ENCODE measurements around the gene DPT.
"Not testable (repeated sequence)": the region's sequence is repeated elsewhere in the genome, so short reads cannot be mapped to it uniquely, and the experiment has no call there.

The DPT gene

DNA sequence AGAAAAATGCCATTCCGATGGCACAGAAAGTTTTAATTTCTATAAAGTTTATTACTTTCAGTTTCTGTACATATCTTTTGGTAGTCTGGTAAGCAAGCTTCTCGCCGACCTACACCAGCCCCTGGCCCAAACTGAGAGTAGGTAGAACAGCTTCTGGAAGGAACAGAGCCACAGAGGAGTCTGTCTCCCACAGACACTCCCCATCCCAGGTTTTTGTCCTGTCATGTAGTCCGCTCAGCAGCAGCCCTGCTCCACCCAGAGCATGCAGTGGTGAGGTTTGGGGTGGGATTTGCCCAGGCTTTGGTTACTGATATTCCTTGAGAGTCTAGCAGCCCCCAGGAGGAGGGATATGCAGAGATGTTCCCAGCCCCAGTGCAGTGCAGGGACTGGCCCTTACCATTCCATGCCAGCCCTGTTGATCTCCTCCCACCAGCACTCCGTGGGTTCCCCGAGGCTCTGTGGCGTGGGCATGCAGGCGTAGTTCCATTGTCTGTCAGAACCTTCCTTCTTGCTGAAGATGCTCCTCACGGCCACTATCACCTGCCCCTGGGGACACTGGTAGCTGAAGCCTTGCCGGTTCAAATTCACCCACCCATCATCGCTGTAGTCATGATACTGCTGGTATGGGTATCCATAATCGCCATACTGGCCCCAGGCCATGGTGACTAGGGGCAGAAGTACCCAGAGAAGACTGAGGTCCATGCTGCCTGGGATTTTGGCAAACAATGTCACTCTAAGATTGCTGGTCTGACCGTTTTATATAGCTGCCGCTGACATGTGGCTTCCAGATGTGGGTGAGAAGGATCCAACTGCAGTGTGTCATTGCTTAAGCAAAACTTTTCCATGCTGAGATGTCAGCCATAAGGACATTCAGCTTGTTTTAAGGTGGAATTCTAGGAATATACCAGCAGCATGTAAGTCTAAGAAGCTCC is at the start of gene DPT:
Gene DPT, minus strand, starts transcription at position 734 of the 932 bp plus-strand sequence. Its CDS starts 32 bp downstream, at position 702.
- DNase-seq = no peak

DNA sequence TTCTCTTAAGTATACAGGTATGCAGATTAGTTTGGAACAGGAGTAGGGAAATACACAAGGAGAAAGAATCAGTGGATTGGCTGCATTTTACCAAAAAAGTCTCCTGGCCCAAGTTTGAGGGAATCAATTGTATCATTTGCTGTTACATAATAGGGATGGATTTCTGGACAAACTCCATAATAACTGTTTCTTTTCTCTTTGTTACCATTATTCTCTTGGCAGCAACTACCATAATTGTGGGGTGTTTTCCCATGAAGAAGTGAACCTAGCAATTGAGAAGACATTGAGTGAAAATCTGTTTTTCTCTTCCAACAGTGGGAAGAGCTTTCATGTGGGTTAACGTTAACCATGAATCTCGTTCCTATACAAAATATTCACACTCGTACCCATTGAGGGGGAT is 46.4 kb upstream of the DPT start:
- no peak for DNase-seq

DNA sequence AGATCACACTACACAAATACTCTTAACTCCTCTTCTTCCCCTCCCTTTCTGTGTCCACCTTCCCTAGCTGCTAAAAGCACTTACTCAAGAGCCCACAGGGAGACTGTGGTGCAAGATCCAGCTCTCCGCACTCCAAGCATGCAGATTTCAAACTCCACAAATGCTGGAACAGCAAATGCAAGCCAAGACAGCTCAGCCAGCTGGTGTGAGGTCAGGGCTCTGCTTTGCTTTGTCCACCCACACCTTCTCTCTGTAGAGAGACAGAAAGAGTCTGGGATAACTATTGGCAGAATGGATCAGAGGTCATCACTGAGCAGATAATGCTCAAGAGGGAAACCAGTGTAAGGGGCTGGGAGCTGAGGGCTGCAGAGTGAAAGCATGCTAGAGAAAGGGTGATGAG is 45.2 kb upstream of the DPT start:
- no peak for DNase-seq

DNA sequence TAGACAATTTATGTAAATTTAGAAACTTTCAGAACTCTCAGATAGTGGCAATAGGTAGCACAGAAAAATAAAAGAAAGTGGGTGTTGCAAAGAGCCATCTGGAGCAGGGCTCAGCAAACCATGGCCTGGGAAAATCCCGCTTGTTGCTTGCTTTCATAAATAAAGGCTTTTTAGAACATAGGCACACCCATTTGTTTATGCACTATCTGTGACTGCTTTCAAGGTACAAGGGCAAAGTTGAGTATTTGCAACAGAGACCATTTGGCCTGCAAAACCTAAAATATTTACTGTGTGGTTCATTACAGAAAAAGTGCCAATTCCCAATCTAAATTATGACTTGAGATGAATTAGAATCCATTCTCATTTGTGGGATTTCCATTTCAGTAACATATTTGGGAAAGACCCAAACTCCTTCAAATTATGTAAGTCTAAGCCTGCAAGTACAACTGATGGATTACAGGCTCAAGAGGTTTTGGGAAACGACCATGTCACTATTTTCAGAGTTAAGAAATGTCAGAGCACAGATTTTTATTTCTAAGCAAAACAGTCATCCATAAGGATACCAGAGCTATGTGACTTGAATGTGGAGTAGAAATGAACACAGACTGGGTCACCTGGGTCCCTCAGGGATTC is 43.5 kb upstream of the DPT start:
- DNase-seq = no peak

DNA sequence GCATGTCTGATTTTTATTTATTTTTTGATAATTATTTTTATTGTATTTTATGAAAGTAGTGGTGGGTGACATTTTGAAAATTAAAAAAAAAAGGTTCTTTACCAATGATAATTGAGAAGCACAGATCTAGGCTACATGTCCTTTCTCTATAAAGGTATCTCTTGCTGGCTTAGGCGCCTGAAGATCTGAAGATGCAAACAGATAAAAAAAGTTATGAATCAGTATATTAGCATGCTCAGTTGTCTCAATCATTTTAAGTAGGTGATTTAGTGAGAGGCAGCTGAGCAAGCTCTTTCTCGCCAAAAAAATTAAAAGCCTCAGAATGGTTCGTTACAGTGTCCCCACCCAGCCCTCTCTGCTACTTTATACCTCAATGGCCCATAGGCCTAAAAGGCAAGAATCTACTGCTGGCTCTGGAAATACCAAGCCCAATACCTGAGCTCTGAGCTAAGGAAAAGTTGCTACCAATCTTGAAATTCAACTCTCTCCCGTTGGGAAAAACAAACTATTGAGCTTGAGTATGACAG is 42.2 kb upstream of the DPT start:
- DNase-seq = no peak

DNA sequence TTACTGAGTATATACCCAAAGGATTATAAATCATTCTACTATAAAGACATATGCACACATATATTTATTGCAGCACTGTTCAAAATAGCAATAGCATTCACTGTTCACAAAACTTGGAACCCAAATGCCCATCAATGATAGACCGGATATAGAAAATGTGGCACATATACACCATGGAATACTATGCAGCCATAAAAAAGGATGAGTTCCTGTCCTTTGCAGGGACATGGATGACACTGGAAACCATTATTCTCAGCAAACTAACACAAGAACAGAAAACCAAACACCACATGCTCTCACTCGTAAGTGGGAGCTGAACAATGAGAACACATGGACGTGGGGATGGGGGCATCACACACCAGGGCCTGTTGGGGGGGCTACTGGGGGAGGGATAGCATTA is 40.9 kb upstream of the DPT start:
- not testable (repeated sequence) for DNase-seq

DNA sequence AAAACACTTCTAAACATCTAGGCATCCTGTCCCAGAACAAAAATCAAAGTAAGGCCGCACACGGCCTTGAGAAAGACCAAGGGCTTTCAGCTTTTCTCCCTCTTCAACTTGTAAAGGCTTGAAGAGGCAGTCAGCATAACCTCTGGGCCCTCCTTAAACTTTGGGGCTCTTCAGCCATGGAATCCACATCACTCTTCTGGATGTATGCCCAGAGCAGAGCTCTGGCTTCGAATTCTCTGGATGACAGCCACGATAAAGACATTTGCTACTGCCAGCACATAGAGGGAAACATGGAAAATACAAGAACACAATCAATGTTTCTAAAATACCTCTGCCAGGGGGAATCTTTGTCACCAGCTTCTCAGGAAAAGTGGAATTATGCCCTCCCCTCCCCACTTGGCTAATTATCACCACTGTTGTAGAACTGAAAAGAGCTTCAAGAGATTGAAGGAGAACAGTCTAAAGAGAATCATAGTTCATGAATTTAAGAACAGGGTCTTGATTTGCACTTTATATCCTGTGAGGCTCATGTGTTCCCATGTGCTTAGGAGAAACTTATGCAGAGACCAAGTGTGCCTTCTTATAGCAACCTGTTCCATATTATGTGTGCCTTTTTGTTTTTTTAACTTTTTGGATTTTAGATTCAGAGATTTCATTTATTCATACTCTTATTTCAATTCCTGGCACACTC is 39.0 kb upstream of the DPT start:
- no peak for DNase-seq

DNA sequence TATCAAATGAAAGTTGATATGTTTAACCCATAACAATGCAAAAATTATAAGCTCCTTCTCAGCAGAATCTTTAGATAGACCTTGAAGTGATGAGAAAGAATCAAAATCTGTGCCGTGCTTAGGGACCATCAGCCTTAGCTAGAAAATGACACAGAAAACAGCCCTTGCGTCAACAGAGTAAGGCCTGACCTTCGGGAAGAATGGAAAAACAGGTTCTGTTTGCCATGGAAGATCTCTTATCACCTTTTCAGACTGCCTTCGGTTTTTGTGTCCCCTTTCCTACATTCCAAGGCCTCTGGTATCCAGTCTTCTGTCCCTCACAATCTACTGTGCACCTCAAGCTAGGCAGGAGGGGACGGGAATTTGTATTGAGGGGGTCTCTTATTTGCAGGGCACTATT is 37.6 kb upstream of the DPT start:
- DNase-seq = no peak

DNA sequence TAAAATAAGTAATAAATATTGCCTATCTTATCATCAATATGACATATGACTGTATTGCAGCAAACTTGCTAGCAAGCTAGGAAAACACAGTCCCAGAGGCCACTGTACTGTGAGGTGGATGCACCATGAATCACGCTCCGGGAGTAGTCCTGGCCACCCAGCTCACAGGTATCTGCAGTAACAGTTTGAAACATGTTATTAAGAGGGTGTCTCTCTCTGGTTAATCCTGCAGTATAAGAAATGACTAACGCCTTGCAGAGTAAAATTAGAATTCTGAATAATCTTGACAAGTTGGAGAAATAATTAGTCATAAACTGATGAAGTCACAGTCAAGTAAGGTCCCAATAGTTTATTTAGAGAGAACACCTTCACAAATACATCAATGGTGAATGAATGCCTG is 34.0 kb upstream of the DPT start:
- no peak for DNase-seq

DNA sequence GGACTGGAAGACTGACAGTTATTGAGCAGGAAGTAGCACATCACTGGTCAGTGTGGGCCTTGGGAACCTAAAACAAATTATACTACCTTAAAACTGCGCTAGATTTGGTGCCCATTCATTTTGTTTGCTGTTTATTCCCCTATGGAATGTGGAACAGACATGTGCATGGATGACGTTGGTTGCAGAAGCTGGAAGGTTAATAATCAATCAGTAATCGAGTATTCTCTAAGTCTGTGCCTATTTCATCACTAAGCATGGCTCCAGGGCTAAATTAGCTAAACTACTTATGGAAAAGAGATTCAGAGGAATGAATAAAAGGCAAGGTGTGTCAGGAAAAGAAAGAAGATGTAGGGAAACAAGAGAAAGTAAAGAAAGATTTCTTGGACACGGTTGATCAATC is 33.5 kb upstream of the DPT start:
- no peak for DNase-seq

DNA sequence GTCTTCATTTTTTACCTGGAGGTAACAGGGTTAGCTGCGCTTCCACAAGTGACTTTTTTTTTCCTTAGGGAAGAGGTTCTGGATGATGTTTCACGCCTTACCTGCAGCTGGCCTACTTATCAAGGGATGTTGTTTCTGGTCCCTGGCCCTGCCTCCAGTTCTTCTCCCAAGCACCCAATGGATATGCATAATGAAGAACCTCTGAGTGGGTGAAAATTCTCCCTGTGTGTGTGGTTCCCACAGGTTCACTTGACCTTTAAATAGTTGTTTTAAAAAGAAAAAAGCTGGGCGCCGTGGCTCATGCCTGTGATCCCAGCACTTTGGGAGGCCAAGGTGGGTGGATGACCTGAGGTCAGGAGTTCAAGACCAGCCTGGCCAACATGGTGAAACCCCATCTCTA is 31.8 kb upstream of the DPT start:
- DNase-seq = no peak

DNA sequence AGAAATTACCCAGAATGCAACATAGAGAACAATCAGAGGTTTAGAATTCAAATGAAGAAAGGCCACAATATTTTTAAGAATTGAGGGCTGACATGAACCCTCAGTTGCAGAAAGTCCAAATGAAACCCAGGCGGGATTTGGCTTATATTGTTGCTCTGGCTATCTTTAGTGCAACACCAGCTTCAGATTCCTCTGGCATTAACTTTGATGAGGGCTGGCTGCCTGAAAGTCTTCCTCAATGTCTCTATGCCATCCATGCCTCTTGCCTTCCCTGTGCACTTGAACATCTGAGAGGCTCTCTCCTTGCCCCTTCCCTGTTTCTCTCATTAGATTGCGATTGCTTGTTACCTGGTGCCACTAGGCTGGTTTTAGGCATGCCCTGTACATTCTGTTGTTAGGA is 31.2 kb upstream of the DPT start:
- no peak for DNase-seq

DNA sequence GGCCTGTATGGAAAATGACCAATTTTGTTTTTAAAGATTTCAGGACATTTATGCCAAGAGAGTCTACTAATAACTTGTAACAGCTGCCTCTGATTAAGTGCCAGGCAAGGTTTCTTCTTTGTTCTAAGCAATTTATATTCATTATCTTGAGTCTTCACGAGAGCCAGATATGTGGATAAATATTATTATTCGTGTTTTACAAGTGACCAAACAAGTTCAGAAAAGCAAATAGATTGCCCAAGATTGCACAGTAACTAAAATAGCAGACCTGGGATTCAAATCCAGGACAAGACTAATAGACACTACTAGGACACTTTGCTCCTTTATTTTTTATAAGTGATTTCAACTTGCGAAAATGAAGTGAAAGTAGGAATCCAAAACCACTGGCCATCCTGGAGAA is 30.1 kb upstream of the DPT start:
- no peak for DNase-seq

DNA sequence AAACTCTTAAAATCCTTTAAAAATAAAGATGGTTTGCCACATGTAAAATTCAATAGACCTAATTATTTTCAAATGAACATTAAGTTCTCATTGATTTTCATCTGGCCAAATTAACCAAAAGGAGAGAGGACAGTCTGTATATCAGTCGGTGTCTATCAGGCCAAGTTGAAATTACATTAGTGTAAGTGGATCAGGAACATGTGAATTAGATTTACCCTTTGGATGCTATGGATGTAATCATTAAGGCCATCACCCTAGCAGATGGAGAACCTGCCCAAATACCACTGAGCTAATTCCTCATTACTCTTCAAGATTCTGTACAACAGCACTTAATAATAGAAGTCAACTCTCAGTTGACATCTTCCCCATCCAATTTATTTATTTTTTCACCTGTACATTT is 29.5 kb upstream of the DPT start:
- DNase-seq = no peak

DNA sequence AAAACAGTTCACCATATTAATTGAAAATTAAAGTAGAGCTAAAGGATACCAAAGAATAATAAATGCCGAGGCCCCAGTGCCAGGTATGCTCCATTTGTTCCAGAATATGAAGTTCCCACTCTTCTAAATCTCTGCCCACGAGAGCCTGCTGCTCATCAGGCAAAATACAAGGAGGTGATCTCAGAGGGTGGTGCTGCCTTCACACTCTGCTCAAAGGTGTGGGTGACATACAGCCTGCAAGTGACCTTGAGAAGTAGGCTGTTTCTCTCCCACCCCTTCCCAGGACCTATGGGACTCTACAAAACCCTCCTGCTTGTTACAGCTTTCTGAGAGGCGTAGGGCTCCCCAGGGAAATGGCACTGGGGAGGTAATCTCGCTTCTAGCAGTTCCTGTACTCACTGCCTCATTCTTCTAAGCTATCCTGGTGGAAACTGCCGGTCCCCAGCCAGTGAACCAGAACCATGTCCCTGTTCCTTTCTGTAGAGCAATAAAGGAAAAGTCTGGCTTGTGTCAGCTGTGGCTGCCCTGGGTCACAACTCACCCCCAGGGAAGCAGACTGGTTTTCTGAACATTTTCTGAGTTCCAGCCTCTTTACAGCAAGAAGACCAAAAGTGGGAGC is 26.9 kb upstream of the DPT start:
- no peak for DNase-seq

DNA sequence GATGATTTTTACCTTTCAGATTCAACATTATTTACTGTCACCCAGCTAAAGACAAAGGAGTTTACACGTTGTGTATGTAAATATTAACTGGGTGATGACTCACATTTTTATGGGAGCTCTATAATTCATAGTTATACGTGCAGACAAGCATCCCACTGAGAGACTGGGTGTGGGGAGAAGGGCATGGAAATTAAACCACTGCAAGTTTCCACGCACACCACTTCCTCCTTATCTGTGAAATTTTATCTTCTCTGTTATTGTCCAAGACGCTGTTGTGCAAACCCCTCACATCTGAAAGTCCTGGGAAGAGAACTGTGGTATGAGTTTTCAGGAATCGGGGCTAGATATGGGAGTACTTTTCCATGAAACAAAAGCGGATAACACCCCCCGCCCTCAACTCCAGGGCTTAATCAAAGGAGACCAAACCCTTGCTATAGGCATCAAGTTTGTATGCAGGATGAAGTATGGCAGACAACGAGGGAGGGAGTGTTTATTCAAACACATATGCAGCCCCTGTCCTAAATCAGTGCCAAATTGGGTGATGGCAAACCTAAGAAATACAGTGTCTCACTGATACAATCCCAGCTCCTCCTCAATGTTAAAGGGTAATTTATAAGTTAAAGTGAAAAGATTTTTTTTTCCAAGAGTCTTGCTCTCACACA is 23.3 kb upstream of the DPT start:
- no peak for DNase-seq

DNA sequence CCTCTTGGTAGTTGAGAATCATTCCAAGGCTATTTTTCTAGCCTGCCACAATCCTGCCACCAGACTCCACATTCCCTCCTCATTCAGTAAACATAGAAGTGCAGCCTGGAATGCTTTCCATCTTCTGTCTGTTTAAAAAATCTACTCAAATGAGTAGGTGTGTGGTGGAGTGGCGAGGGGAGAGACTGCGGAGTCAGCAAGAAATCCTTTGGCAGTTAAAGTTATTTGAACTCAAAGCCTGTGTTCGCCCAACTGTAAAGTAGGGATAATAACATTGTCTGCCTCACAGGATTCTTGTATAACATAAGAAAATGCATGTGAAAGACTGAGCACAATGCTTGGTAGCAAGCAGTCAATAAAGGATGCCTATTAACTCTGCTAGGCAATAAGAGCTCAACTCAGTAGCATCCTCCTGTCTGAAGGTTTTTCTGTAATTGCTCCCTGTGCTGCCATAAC is 22.2 kb upstream of the DPT start:
- no peak for DNase-seq

DNA sequence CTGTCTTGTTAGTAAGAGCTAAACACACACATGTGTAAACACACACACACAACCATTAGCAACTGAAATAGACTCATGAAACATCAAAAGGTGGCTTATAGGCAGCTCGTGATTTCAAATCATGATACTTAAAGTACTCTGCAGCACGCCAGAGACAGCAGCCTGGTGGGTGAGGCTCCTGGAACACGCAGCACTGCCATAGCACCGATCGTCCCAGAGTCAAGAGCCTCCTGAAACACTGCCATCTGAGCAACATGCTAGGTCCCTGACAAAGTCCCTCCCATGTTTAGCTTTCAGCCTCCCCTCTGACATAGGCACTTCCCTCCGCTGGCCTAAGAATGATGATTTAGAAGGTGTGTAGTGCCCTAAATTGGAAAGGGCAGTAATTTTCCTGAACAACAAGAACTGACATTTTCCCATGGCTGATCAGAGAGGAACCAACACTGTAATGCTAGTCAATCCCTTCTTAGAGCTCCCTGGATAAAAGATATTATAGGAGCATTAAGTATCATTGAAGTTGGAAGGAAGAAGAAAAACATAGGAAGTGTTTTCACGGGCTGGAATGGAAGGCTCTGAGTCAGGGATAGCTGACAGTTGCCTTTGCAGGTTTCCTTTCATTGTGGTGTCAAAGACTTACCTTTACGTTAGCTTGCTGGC is 14.1 kb upstream of the DPT start:
- no peak for DNase-seq

DNA sequence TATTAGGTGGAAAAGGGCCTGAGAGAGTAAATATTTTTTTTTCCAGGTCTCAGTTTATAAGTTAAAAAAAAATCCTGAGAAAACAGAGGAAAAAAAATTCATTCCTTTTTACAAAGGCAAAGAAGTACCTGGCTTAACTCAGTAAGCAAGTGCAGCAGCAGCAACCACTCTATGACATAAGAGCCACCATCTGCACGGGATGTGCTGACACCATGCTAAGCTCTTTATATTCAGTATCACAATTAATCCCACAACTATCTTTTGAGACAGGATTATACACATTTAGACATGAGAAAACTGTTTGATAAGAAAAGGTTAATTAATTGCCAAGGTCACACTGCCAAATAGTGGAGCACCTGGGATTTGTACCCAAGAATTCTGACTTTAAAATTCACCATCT is 13.4 kb upstream of the DPT start:
- DNase-seq = no peak

DNA sequence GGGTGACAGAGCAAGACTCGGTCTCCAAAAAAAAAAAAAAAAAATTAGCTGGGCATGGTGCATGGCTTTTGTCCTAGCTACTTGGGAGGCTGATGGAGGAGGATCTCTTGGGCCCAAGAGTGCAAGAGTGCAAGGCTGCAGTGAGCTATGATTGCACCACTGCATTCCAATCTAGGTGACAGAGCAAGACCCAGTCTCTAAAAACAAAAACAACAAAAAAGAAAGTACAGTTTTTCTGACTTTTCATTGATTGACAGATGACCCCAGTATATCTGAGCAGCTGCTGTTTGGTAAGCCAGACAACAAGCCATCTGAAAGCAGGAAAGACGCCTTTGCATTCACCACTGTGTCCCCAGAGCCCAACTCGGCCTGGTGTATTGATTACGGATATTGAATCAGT is 10.9 kb upstream of the DPT start:
- DNase-seq = no peak

DNA sequence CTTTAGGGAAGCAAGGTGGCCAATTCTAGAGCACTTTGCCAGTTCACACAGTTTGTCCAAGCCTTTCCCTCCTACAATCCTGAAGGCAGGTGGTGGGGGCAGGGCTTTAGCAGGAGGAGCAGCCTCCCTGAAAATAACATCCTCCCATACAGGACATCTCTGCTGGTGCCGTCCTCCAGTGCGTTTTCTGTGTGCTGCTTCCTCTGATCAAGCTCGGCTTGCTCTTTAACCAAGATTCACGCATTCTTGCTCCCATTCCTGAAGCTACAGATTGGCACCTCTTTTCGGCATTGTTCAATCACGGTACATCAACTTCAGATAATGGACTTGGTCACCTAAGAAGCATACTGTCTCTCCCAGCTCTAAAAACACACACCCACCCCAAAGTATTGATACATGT is 7.5 kb upstream of the DPT start:
- no peak for DNase-seq

DNA sequence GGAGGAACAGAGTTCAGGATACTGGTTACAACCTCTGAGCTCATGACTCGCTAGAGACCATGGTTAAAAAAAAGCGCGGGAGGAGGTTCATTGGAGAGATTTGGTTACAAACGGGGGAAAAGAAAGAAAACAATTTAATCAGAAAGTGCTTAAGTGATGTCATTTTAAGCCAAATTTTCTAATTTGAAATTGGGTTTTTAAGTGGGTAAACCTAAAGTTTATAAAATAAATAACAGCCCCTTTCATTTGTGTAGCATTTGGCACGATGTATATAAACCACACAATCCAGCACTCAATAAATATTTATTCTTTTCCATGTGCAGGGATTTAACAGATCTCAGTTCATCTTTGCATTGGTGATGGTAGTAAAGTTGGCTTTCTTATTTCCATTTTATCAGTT is 7.0 kb upstream of the DPT start:
- DNase-seq = no peak

All from CD4-positive, alpha-beta T cell treated with Interleukin-4 for 1 hour (primary cell).